SK-N-SH (cell line): ENCODE measurements around the gene OLFML2A. TPM values are rescaled to one million over a fixed set of nuclear protein-coding genes. Genes with fewer than 3 reads are reported as not detected.

Experiments
- CTCF ChIA-PET: fragments of 300-600, 350-600 bp; formaldehyde crosslinking; extraction: SDS; loops from one replicate; lab custom pipeline; 2021; lab: Yijun Ruan, JAX
- POLR2A ChIA-PET: fragments of 350-600 bp; sonication (Branson Sonifier 250); formaldehyde crosslinking; extraction: SDS; loops from one replicate; lab custom pipeline; 2020; ENCODE audit warnings: antibody characterized with exemption, inconsistent platforms; lab: Yijun Ruan, JAX
- DNase-seq: peaks from one replicate; pipeline ENCODE4 v3.0.0; 2012
- H2AFZ ChIP-seq: fragments of 200-600 bp; sonication (generic); 2 replicates; pipeline ENCODE4 v1.8.1; 2016; ENCODE audit warnings: antibody characterized with exemption, mild to moderate bottlenecking, low read depth
- H3F3A ChIP-seq: fragments of 200-600 bp; sonication (generic); replicated peaks from 2 replicates; pipeline ENCODE3; 2016; ENCODE audit warnings: antibody characterized with exemption, mild to moderate bottlenecking; ENCODE audit not compliant: insufficient read depth
- H3K27ac ChIP-seq, 2 experiments: fragments of 200-500 bp in 1 of 2; fragments of 200-600 bp in 1 of 2; sonication (Bioruptor generic) in 1 of 2; sonication (generic), shearing (Covaris generic) in 1 of 2; 2 replicates each; pipeline versions ENCODE4 v1.5.1 to v1.6.1; 2014 to 2016; ENCODE audit warnings: low read depth in 2 of 2, inconsistent platforms in 1 of 2, low read length in 1 of 2, mild to moderate bottlenecking in 1 of 2, mixed read lengths in 1 of 2
- H3K27me3 ChIP-seq: fragments of 200-600 bp; sonication (generic), shearing (Covaris generic); 2 replicates; pipeline ENCODE4 v1.6.1; 2016; ENCODE audit warnings: mixed run types; ENCODE audit not compliant: insufficient read depth
- H3K36me3 ChIP-seq, 2 experiments: fragments of 200-500 bp in 1 of 2; fragments of 200-600 bp in 1 of 2; sonication (Bioruptor generic) in 1 of 2; sonication (generic) in 1 of 2; replicated peaks in 1 of 2; 2 replicates each; pipeline versions ENCODE3 to v1.5.1; 2014 to 2016; ENCODE audit warnings: low read length in 1 of 2, mild to moderate bottlenecking in 1 of 2; ENCODE audit not compliant: insufficient read depth in 2 of 2, control insufficient read depth in 1 of 2
- H3K4me1 ChIP-seq, 2 experiments: fragments of 200-500 bp in 1 of 2; fragments of 200-600 bp in 1 of 2; sonication (Bioruptor generic) in 1 of 2; sonication (generic), shearing (Covaris generic) in 1 of 2; 2 replicates each; pipeline versions ENCODE4 v1.5.1 to v1.6.1; 2014 to 2016; ENCODE audit warnings: low read depth in 1 of 2, low read length in 1 of 2, mixed run types in 1 of 2; ENCODE audit not compliant: insufficient read depth in 2 of 2, control insufficient read depth in 1 of 2
- H3K4me2 ChIP-seq: fragments of 200-600 bp; sonication (generic), shearing (Covaris generic); 2 replicates; pipeline ENCODE4 v1.6.1; 2017; ENCODE audit warnings: mixed run types
- H3K4me3 ChIP-seq, 2 experiments: fragments of 200-500 bp in 1 of 2; fragments of 200-600 bp in 1 of 2; sonication (Bioruptor generic) in 1 of 2; sonication (generic), shearing (Covaris generic) in 1 of 2; 2 replicates each; pipeline versions ENCODE4 v1.5.1 to v1.8.1; 2014 to 2016; ENCODE audit warnings: low read depth in 2 of 2, inconsistent platforms in 1 of 2, low read length in 1 of 2, mild to moderate bottlenecking in 1 of 2, mixed read lengths in 1 of 2, moderate library complexity in 1 of 2
- H3K79me2 ChIP-seq: fragments of 200-600 bp; sonication (generic); 2 replicates; pipeline ENCODE4 v1.8.1; 2017; ENCODE audit warnings: mild to moderate bottlenecking; ENCODE audit not compliant: insufficient read depth
- H3K9ac ChIP-seq: fragments of 200-600 bp; sonication (generic); 2 replicates; pipeline ENCODE4 v1.6.1; 2017; ENCODE audit warnings: mixed run types
- H3K9me2 ChIP-seq: fragments of 200-600 bp; sonication (generic); 2 replicates; pipeline ENCODE4 v1.6.1; 2017; ENCODE audit warnings: mixed run types
- H3K9me3 ChIP-seq: fragments of 200-600 bp; sonication (generic); 2 replicates; pipeline ENCODE4 v1.6.1; 2017; ENCODE audit warnings: mixed run types, mild to moderate bottlenecking, moderate library complexity
- H4K20me1 ChIP-seq: fragments of 200-600 bp; sonication (generic); 2 replicates; pipeline ENCODE4 v1.6.1; 2017; ENCODE audit warnings: mild to moderate bottlenecking, mixed run types; ENCODE audit not compliant: insufficient read depth
- CHD2 ChIP-seq: fragments of 150-350 bp; IDR thresholded peaks from 2 replicates; pipeline ENCODE4 v1.6.1; 2018; ENCODE audit warnings: low read length; ENCODE audit not compliant: partially characterized antibody
- ELF1 ChIP-seq: IDR thresholded peaks from 2 replicates; pipeline ENCODE4 v1.4.0; 2012
- EP300 ChIP-seq, 2 experiments: IDR thresholded peaks; 2 replicates each; pipeline versions ENCODE4 v1.4.0 to v1.6.1; 2012; ENCODE audit warnings: borderline replicate concordance in 1 of 2, low read depth in 1 of 2, low read length in 1 of 2
- EZH2phosphoT487 ChIP-seq: fragments of 200-600 bp; sonication (generic); IDR thresholded peaks from 2 replicates; pipeline ENCODE4 v1.6.1; 2017; ENCODE audit warnings: low read depth, mixed run types, mild to moderate bottlenecking, antibody characterized with exemption, moderate library complexity, borderline replicate concordance
- FOSL2 ChIP-seq: IDR thresholded peaks from 2 replicates; pipeline ENCODE4 v1.4.0; 2012; ENCODE audit warnings: low read depth, mild to moderate bottlenecking, moderate library complexity, borderline replicate concordance
- FOXJ3 ChIP-seq: sonication (generic); formaldehyde crosslinking; IDR thresholded peaks from 2 replicates; pipeline ENCODE4 v1.5.1; 2020; ENCODE audit warnings: mild to moderate bottlenecking, missing genetic modification reagents
- FOXM1 ChIP-seq: IDR thresholded peaks from 2 replicates; pipeline ENCODE4 v1.4.0; 2012; ENCODE audit warnings: low read depth, mild to moderate bottlenecking
- GABPA ChIP-seq: IDR thresholded peaks from 2 replicates; pipeline ENCODE4 v1.4.0; 2012; ENCODE audit warnings: low read depth, mild to moderate bottlenecking
- IRF3 ChIP-seq: fragments of 150-350 bp; IDR thresholded peaks from 2 replicates; pipeline ENCODE4 v1.6.1; 2016; ENCODE audit warnings: mild to moderate bottlenecking, low read depth, low read length
- JUND ChIP-seq: IDR thresholded peaks from 2 replicates; pipeline ENCODE4 v1.4.0; 2012
- MAX ChIP-seq: IDR thresholded peaks from 2 replicates; pipeline ENCODE4 v1.4.0; 2012; ENCODE audit warnings: low read depth
- MEF2A ChIP-seq: IDR thresholded peaks from 2 replicates; pipeline ENCODE4 v1.4.0; 2012; ENCODE audit warnings: low read depth, borderline replicate concordance
- NRF1 ChIP-seq: IDR thresholded peaks from 2 replicates; pipeline ENCODE4 v1.6.1; 2012; ENCODE audit warnings: low read depth, mild to moderate bottlenecking, low read length
- POLR2AphosphoS5 ChIP-seq: IDR thresholded peaks from 2 replicates; pipeline ENCODE4 v1.6.1; 2012; ENCODE audit warnings: low read depth, low read length
- REST ChIP-seq: IDR thresholded peaks from 2 replicates; pipeline ENCODE4 v1.6.1; 2012; ENCODE audit warnings: mild to moderate bottlenecking, low read depth, low read length, moderate library complexity
- RFX5 ChIP-seq: IDR thresholded peaks from 2 replicates; pipeline ENCODE4 v1.6.1; 2012; ENCODE audit warnings: mild to moderate bottlenecking, improper control_type of control experiment, low read length
- SIN3A ChIP-seq: IDR thresholded peaks from 2 replicates; pipeline ENCODE4 v1.6.1; 2012; ENCODE audit warnings: low read depth, mild to moderate bottlenecking, low read length, moderate library complexity, borderline replicate concordance
- SMC3 ChIP-seq: IDR thresholded peaks from 2 replicates; pipeline ENCODE4 v1.6.1; 2012; ENCODE audit warnings: low read depth, low read length, improper control_type of control experiment
- TCF12 ChIP-seq: IDR thresholded peaks from 2 replicates; pipeline ENCODE4 v1.4.0; 2012
- TEAD4 ChIP-seq: IDR thresholded peaks from 2 replicates; pipeline ENCODE4 v1.4.0; 2012; ENCODE audit warnings: mild to moderate bottlenecking, borderline replicate concordance; ENCODE audit not compliant: insufficient read depth
- WGBS: methylation state at CpG from one replicate; pipeline ENCODE4 v1.1.6; 2017; ENCODE audit warnings: low lambda C conversion rate; 5-methylcytosine and 5-hydroxymethylcytosine counted together
- polyA plus RNA-seq, 3 experiments: library from polyadenylated mRNA; depleted of rRNA; stranded (reverse); fragments of >200 nt; gene quantifications; 2 replicates each; pipeline ENCODE4 v1.2.3, GENCODE V29; 2012
- TF ChIP-seq, protein P1 (sequence below): IDR thresholded peaks from 2 replicates; pipeline ENCODE4 v1.4.0; 2012; ENCODE audit warnings: low read depth, borderline replicate concordance

OLFML2A gene
- polyA plus RNA-seq, 1 of the 3 experiments (the other 2 are of a cell fraction) = 7.7 TPM

DNA sequence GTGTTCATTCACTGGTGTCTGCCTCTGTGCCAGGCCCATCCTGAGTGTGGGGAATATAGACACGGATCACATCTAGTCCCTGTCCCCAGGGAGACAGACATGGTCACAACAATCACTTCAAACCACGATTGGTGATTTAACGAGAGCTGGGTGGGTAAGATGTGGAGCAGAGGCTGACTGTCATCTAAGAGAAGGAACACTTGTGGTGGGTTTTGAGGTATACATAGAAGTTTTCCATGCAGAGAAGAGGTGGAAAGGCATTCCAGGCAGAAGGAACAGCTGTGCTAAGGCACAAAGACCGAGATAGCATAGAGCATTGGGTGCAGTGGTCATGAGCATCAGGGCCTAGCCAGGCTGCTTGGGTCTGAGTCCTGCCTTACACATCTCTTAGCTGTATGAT, 53.7 kb downstream of the OLFML2A start (continued):
- no peak for TF ChIP-seq MAX
- no peak for TF ChIP-seq NRF1
- TF ChIP-seq TCF12 = no peak
- TF ChIP-seq GABPA = no peak
- TF ChIP-seq TEAD4 = no peak
- no peak for TF ChIP-seq IRF3
- no peak for TF ChIP-seq FOXJ3 (CRISPR knock-in tag)
- no peak for TF ChIP-seq CHD2
- no peak for TF ChIP-seq SIN3A

GRCh38 chr9:124831642-124832364, 54.9 kb downstream of the OLFML2A start:
- H3K79me2 ChIP-seq = no peaks in the 10 kb centered on the region
- no peaks in the 10 kb centered on the region for H4K20me1 ChIP-seq
- 93% methylated on average over 8 of the region's 9 CpGs for WGBS
- H3F3A ChIP-seq = peaks cover 25% of the 10 kb centered on the region
- H3K9ac ChIP-seq = no peak overlapping the region
- no peak for DNase-seq
- H3K27me3 ChIP-seq = no peaks in the 10 kb centered on the region
- H3K4me1 ChIP-seq = peaks cover 14 to 24% of the 10 kb centered on the region in 2 experiments; a peak in 3 of 4 replicates
- no peaks in the 10 kb centered on the region for H3K9me3 ChIP-seq
- H3K9me2 ChIP-seq = no peaks in the 10 kb centered on the region
- no peak overlapping the region for H3K4me3 ChIP-seq
- CTCF ChIA-PET = interaction anchor here (4.1 to 33.6 kb wide), 3 partner anchors 9 to 56 kb away, joined by 18 to 1436 read pairs (median 353); partner anchors contain the start of genes NR6A1, OLFML2A and WDR38
- H3K27ac ChIP-seq = peak overlapping the region in 1 of 2 experiments; percentile 65; a peak in 2 of 4 replicates
- H3K4me2 ChIP-seq = no peak overlapping the region
- POLR2A ChIA-PET = no interaction called here
- no peak overlapping the region for H2AFZ ChIP-seq
- no peaks in the 10 kb centered on the region for H3K36me3 ChIP-seq
- TF ChIP-seq REST = no peak
- no peak for TF ChIP-seq ELF1
- no peak for TF ChIP-seq GABPA
- TF ChIP-seq RFX5 = no peak
- no peak for TF ChIP-seq POLR2AphosphoS5
- TF ChIP-seq IRF3 = no peak
- TF ChIP-seq FOXJ3 (CRISPR knock-in tag) = no peak
- no peak for TF ChIP-seq EZH2phosphoT487
- TF ChIP-seq EP300 (IDR thresholded peaks at IDR 0.05; ENCODE audit: borderline replicate concordance in 1 of 2, low read depth in 1 of 2, low read length in 1 of 2) = no peak
- no peak for TF ChIP-seq FOSL2
- TF ChIP-seq JUND = no peak
- TF ChIP-seq, protein P1, sequence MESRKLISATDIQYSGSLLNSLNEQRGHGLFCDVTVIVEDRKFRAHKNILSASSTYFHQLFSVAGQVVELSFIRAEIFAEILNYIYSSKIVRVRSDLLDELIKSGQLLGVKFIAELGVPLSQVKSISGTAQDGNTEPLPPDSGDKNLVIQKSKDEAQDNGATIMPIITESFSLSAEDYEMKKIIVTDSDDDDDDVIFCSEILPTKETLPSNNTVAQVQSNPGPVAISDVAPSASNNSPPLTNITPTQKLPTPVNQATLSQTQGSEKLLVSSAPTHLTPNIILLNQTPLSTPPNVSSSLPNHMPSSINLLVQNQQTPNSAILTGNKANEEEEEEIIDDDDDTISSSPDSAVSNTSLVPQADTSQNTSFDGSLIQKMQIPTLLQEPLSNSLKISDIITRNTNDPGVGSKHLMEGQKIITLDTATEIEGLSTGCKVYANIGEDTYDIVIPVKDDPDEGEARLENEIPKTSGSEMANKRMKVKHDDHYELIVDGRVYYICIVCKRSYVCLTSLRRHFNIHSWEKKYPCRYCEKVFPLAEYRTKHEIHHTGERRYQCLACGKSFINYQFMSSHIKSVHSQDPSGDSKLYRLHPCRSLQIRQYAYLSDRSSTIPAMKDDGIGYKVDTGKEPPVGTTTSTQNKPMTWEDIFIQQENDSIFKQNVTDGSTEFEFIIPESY = no peak
- TF ChIP-seq SMC3 = no peak
- TF ChIP-seq FOXM1 = no peak
- no peak for TF ChIP-seq MEF2A
- no peak for TF ChIP-seq MAX
